HL-60 (cell line): ENCODE results near the gene SYNPO.

Experiments used
- GABPA ChIP-seq: IDR thresholded peaks from 2 replicates; pipeline ENCODE4 v1.6.1; 2012; ENCODE audit warnings: low read depth
- POLR2AphosphoS5 ChIP-seq: IDR thresholded peaks from 2 replicates; pipeline ENCODE4 v1.6.1; 2012; ENCODE audit warnings: low read depth
- SPI1 ChIP-seq: IDR thresholded peaks from 2 replicates; pipeline ENCODE4 v1.6.1; 2012; ENCODE audit warnings: low read depth, mild to moderate bottlenecking, borderline replicate concordance
- TF ChIP-seq, protein P1 (sequence below): IDR thresholded peaks from one replicate; pipeline ENCODE4 v1.5.1; 2011; ENCODE audit warnings: low read length, control low read depth, inconsistent platforms; ENCODE audit not compliant: insufficient read depth
- TF ChIP-seq, protein P2 (sequence below): IDR thresholded peaks from 2 replicates; pipeline ENCODE4 v1.6.1; 2012; ENCODE audit warnings: low read depth; ENCODE audit not compliant: insufficient replicate concordance

DNA sequence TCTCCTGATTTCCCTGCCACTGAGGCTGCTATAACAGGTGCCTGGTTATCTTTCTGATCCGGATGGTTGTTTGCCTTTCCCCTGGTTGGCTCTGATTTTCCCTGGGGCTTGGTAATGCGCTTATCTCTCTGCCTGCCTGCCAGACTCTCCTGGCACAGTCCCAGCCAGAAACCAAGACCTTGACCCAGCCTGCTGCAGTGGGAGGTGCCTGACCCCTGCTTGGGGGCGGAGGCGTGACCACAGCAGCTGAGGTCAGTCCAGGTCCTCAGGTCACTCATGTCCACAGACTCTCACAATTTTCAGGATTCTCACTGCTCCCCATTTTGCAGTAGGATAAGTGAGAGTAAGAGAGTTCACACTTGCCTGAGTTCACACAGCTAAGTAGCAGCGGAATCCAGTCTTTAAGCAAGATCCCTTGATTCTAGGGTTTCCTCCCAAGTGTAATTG is 24.4 kb upstream of the SYNPO start:
- TF ChIP-seq, protein P1, sequence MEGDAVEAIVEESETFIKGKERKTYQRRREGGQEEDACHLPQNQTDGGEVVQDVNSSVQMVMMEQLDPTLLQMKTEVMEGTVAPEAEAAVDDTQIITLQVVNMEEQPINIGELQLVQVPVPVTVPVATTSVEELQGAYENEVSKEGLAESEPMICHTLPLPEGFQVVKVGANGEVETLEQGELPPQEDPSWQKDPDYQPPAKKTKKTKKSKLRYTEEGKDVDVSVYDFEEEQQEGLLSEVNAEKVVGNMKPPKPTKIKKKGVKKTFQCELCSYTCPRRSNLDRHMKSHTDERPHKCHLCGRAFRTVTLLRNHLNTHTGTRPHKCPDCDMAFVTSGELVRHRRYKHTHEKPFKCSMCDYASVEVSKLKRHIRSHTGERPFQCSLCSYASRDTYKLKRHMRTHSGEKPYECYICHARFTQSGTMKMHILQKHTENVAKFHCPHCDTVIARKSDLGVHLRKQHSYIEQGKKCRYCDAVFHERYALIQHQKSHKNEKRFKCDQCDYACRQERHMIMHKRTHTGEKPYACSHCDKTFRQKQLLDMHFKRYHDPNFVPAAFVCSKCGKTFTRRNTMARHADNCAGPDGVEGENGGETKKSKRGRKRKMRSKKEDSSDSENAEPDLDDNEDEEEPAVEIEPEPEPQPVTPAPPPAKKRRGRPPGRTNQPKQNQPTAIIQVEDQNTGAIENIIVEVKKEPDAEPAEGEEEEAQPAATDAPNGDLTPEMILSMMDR: no peak
- no peak for TF ChIP-seq POLR2AphosphoS5
- no peak for TF ChIP-seq SPI1
- TF ChIP-seq GABPA: no peak
- TF ChIP-seq, protein P2, sequence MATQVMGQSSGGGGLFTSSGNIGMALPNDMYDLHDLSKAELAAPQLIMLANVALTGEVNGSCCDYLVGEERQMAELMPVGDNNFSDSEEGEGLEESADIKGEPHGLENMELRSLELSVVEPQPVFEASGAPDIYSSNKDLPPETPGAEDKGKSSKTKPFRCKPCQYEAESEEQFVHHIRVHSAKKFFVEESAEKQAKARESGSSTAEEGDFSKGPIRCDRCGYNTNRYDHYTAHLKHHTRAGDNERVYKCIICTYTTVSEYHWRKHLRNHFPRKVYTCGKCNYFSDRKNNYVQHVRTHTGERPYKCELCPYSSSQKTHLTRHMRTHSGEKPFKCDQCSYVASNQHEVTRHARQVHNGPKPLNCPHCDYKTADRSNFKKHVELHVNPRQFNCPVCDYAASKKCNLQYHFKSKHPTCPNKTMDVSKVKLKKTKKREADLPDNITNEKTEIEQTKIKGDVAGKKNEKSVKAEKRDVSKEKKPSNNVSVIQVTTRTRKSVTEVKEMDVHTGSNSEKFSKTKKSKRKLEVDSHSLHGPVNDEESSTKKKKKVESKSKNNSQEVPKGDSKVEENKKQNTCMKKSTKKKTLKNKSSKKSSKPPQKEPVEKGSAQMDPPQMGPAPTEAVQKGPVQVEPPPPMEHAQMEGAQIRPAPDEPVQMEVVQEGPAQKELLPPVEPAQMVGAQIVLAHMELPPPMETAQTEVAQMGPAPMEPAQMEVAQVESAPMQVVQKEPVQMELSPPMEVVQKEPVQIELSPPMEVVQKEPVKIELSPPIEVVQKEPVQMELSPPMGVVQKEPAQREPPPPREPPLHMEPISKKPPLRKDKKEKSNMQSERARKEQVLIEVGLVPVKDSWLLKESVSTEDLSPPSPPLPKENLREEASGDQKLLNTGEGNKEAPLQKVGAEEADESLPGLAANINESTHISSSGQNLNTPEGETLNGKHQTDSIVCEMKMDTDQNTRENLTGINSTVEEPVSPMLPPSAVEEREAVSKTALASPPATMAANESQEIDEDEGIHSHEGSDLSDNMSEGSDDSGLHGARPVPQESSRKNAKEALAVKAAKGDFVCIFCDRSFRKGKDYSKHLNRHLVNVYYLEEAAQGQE: no peak
